Endometrial microvascular endothelial cells (primary cell): ENCODE data around the gene ELF4. TPM values are rescaled to one million over a fixed set of nuclear protein-coding genes. Genes with fewer than 3 reads are reported as not detected.

Source experiments
- in situ Hi-C: cut with HindIII; loops from 2 replicates; pipeline ENCODE4 v1.10.0; 2017; ENCODE audit warnings: low sequenced_read_pairs, low pct_unique_long_range_greater_than_20kb; ENCODE audit errors: inconsistent ontology term
- total RNA-seq: library from RNA; depleted of rRNA; stranded (reverse); fragments of >200 nt; gene quantifications from one replicate; pipeline ENCODE4 v1.2.3, GENCODE V29; 2015; ENCODE audit errors: inconsistent ontology term

Gene ELF4
- total RNA-seq, 1 donor from 2014 or later = 18.5 TPM

DNA sequence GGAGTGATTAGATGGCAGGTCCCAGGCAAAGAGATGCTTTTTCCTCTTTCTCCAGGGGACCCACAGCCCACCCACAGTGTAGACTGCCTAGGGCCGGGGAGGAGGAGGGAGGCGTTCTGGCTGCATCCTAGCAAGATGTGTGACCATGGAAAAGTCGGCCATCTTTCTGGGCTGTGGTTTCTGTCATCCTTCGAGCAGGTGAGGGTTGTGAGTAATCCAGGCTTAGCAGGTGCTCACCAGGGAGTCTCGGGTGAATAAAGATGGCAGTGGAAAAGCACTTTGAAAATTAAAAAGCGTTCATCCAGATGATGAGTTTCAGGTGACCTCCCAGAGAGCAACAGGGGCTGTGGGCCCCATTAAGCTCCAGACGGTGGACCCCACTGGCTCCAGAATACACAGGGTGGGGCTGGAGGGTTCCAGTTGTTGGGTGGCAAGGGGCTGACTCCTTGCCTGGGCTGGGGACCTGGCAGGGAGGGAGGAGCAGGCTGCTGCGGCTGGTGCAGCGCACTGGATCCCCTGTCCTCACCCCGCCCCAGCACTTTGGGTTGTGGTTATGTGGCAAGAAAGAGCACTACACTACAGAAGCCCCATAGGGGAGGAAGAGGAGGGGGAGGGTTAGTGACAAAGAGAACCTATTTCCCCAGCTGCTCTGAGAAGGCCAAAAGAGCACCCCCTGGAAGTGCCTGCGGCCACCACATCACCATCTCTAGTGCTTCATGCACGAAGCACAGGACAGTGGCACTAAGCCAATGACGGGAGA is 23.7 kb downstream of the ELF4 start:
- in situ Hi-C loops = no loop called here

DNA sequence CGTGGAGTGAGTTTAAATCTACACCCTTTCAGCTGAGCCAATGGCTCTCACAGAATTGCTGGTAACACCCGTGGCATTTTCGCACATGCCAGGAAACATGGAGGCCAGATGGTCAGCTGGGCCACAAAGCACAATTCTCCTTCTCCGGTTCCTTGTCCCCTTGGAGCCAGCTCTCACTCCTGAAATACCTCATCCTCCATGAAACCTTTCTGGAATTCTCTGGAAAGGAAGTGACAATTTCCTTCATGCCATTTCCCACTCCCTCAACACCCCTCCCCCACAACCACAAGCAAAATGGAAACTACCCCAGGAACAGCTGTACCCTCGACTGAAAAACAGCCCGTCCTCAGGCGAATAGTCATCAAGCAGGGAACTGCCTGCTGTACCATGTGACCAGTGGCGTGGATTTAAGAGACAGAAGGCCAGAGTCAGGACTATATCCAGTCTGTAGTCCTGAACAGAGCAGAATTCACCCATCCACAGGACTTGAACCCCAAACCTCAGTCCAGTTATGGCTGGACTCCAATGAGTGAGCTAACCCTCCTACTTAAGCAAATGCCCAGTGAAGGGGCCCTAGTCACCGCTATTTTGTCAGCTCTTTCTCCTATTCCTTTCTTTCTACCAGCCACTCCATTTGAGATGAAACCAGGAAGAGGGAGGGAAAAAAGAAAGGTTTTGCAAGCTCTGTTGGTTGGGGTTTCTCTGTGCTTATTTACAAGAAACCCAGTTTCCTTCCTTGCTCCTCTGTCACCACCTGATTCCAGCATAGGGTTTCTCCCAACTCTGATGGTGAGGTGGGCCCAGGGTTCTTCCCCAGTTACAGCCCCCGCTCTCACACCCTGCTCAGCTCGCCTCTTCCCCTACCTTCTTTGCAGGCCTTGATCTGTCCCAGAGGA is 24.5 kb downstream of the ELF4 start:
- in situ Hi-C loops = no loop called here

DNA sequence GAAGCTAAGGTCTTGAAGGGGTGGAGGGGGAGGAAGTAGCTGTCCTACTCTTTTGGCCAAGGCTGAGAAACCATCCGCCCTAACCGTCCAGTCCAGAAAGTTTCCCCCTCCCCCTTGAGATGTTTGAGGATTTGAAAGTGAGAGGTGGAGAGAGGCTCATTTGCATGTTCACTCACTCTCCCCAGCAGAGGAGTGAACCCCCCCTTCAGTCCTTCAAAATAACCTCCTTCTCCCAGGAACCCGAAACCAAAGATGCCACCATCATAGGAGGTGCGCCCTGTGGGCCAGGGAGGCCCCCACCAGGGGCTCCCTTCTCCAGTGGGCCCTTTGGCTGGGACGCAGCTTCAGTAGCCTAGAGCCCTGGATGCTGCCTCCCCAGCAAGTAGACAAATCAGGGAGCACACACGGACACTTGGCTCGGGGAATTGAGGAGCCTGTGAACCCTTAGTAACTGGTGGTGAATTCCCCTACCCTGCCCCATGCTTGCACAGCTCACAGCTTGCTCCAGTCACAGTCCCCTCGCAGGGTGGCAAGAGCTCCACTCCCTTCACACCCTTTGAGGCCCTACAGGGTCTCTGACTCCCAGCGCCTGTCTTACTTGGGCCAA is 25.6 kb downstream of the ELF4 start:
- in situ Hi-C loops = no loop called here

- in situ Hi-C loops = no loop called here
Measured at GRCh38 chrX:130083656-130084382, 26.5 kb downstream of the ELF4 start.

- in situ Hi-C loops = no loop called here
Measured at GRCh38 chrX:130083107-130083490, 27.2 kb downstream of the ELF4 start.

GRCh38 chrX:130082244-130083106 is 27.8 kb downstream of the ELF4 start:
- in situ Hi-C loops = no loop called here

DNA sequence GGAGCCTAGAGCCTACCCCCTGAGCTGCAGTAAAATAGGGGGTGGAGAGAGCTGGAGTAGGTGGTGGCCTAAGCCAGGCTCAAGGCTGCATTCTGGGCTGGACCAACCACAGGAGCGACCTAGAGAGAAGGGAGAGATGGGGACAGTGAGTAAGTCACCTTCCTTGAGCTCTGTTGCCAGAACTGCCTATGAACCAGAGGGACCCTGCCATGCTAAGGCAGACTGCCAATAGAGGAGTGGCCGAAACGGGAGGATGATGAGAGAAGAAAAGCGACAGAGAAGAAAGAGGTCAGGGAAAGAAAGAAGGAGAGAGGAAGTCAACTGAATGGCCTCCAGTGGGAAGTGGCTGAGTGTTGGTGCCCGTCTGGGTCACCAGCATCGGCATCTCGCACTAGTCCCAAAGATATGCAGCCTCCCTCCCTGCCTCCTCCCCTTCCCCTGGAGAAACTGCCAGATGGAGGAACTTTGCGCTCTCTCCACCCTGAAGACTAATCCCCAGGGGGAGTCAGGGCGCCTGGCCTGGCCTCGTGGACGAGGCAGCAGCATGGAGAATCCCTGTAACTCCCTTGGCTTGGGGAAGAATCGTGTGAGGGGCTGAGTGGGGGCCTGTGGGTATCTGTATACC is 28.8 kb downstream of the ELF4 start:
- in situ Hi-C loops = no loop called here

DNA sequence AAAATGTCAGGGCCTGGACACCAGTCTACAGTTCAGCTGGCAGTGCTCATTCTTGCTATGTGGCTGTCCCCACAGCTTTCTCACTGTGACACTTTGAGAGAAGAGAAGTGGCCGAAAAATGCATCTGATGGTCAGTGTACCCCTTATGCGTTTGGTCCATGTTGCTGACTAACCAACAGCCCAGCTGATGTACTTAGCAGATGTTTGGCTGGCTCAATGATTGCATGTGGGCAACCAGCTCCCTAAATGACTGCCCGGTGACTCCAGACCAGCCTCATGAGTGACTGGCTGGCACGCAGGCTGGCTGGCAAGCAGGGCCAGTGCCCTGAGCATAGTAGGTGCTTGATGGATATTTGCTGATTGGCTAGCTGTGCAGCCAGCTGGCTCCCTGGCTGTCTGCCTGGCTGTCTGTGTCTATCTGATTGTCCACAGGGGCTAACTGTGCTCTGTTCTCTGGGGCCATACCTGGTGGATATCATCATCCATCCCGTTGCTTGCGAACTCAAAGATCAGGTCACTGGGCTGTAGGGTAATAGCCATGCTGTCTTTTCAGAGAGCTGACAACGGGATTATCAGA is 29.4 kb downstream of the ELF4 start:
- in situ Hi-C loops = no loop called here

DNA sequence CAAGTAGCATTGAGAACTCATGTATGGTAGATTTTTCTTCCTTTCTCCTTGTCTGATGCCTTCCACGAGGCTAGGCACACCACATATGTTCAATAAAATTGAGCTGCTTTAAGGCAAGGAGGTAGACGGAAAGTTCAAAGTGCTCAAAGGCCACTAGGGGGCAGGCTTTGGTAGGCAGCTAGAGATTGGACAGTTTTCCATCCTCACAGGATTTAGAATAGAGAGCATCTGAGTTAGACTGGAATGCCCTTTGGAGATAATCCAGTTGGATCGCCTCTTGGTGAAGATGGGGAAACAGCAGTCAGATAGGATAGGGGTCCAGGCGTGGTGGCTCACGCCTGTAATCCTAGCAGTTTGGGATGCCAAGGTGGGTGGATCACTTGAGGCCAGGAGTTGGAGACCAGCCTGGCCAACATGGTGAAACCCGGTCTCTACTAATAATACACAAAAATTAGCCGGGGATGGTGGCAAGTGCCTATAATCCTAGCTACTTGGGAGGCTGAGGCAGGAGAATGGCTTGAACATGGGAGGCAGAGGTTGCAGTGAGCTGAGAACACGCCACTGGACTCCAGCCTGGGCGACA is 30.4 kb downstream of the ELF4 start:
- in situ Hi-C loops = no loop called here

- in situ Hi-C loops = no loop called here
Measured at GRCh38 chrX:130075777-130076176, 34.5 kb downstream of the ELF4 start.

DNA sequence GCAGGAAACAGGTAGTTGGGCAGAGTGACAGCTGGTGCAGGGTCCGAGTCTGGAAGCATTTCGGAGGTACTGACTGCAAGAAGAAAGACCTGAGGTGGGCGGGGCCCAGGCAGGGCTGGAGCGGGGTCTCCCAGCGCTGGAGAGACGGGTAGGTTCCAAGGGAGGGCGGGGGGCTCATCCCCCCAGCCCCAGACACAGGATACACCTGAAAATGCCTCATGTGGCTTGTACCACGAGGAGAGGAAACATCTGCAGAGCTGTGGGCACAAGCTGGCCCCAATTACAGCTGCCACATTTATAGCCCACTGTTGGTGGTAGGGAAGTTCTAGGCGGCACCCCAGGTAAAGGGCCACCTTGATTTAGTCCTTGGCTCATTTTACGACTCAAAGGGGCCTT is 38.0 kb downstream of the ELF4 start:
- in situ Hi-C loops = no loop called here

GRCh38 chrX:130071611-130072344 is 38.5 kb downstream of the ELF4 start:
- in situ Hi-C loops = no loop called here

DNA sequence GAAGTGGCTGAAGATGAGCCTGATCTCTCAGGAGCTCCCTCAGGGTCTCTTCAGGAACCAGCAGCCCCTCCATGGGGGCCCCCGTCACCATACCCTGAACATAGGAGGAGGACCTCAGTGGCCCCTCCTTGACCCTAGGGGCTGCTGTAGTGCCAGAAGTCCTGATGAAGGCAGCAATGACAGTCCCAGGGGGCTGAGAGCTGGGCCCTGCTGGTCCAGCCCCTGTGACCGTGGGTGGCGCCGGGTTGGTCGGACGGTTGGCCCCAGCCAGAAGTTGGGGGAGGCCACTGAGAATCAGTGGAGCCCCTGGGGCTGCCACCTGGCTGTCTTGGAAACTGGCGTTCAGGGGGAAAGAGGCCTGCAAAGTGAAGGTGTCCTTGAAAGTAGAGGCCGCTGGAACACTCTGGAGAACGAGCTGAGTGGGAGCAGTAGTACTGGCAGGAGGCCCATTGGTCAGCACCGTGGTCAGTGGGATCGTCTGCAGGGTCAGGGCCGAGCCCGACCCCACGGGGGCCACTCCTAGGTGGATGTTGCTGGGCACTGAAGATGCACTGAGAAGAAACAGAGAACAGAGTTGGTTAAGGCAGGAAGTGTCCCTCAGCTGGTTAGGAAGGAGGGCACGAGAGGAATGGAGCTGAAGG is 43.2 kb downstream of the ELF4 start:
- in situ Hi-C loops = no loop called here

GRCh38 chrX:130060122-130061069 is 49.9 kb downstream of the ELF4 start:
- in situ Hi-C loops = no loop called here

GRCh38 chrX:130058652-130059051 is 51.6 kb downstream of the ELF4 start:
- in situ Hi-C loops = no loop called here
